ENCODE data around the gene DNASE1L2. TPM values are rescaled to one million over a fixed set of nuclear protein-coding genes. Genes with fewer than 3 reads are reported as not detected.
"Not testable (repeated sequence)": the region's sequence is repeated elsewhere in the genome, so short reads cannot be mapped to it uniquely, and the experiment has no call there.

The DNASE1L2 gene
- total and polyA plus RNA-seq, 5 donors from 2014 or later = 0.37 TPM; not detected in 4

- Histone ChIP-seq H3K27ac (ENCODE audit: insufficient read depth, low read length, poor library complexity, severe bottlenecking) (peak overlapping the region; percentile 73), H3K36me3 (ENCODE audit: control insufficient read depth, insufficient read depth, low read length) (peaks cover 24% of the 10 kb centered on the region), H3K4me3 (ENCODE audit: low read depth, low read length) (peak overlapping the region; percentile 65), H3K4me1 (ENCODE audit: control insufficient read depth, insufficient read depth, low read length, poor library complexity, severe bottlenecking) (peaks cover 9% of the 10 kb centered on the region), H3K27me3 (ENCODE audit: control insufficient read depth, insufficient read depth, low read length) (no peaks in the 10 kb centered on the region), H3K9me3 (ENCODE audit: control insufficient read depth in 2 of 2, low read length in 2 of 2) (no peaks in the 10 kb centered on the region)
- H3K9me3 Mint-ChIP-seq = no peaks in the 10 kb centered on the region
- H3K27ac Mint-ChIP-seq = peak overlapping the region; percentile 86 to 92 (median 89)
- peaks cover 0 to 11% (median under 1%) of the 10 kb centered on the region in 4 donors for H3K4me1 Mint-ChIP-seq
- DNase-seq (peak in 2 of 3 donors; percentile 29 to 68), ATAC-seq (ENCODE audit: low read depth in 2 of 2) (peak; percentile 3 to 18)
- H3K36me3 Mint-ChIP-seq = peaks cover 9% of the 10 kb centered on the region
- H3K27me3 Mint-ChIP-seq = no peaks in the 10 kb centered on the region
- H3K4me3 Mint-ChIP-seq = peak overlapping the region; percentile 90 to 97 (median 92)
Measured at GRCh38 chr16:2250652-2251295, 14.5 kb downstream of the DNASE1L2 start.

- Mint-ChIP-seq H3K4me3 (peak within 1 kb of the TSS; percentile 90 to 97 (median 92)), H3K27ac (peak within 1 kb of the TSS; percentile 86 to 92 (median 89)), H3K36me3 (peaks cover 15% of the 10 kb centered on the region), H3K4me1 (peaks cover 0 to 11% (median under 1%) of the 10 kb centered on the region in 4 donors), H3K9me3 (no peaks in the 10 kb centered on the region), H3K27me3 (no peaks in the 10 kb centered on the region)
- H3K36me3 ChIP-seq (ENCODE audit: control insufficient read depth, insufficient read depth, low read length) = peaks cover 24% of the 10 kb centered on the region
- H3K4me3 ChIP-seq (ENCODE audit: low read depth, low read length) = peak within 1 kb of the TSS; percentile 65
- peak; percentile 73 to 86 (median 76) for DNase-seq
- peak within 1 kb of the TSS; percentile 73 for H3K27ac ChIP-seq (ENCODE audit: insufficient read depth, low read length, poor library complexity, severe bottlenecking)
- ATAC-seq (ENCODE audit: low read depth in 2 of 2) = peak; percentile 79 to 84
- no peaks in the 10 kb centered on the region for H3K9me3 ChIP-seq (ENCODE audit: control insufficient read depth in 2 of 2, low read length in 2 of 2)
- H3K4me1 ChIP-seq (ENCODE audit: control insufficient read depth, insufficient read depth, low read length, poor library complexity, severe bottlenecking) = peaks cover 9% of the 10 kb centered on the region
- H3K27me3 ChIP-seq (ENCODE audit: control insufficient read depth, insufficient read depth, low read length) = no peaks in the 10 kb centered on the region
Measured at GRCh38 chr16:2251296-2252111, 15.3 kb downstream of the DNASE1L2 start, which contains the start of gene ECI1. Gene ECI1 (minus strand): TSS chr16:2251587. CDS start chr16:2251566, 21 bp downstream.

- H3K9me3 ChIP-seq (ENCODE audit: control insufficient read depth in 2 of 2, low read length in 2 of 2) = no peaks in the 10 kb centered on the region
- ATAC-seq (ENCODE audit: low read depth in 2 of 2) (no peak), DNase-seq (no peak)
- peaks cover 35% of the 10 kb centered on the region for H3K36me3 ChIP-seq (ENCODE audit: control insufficient read depth, insufficient read depth, low read length)
- no peak overlapping the region for H3K4me3 ChIP-seq (ENCODE audit: low read depth, low read length)
- H3K4me1 ChIP-seq (ENCODE audit: control insufficient read depth, insufficient read depth, low read length, poor library complexity, severe bottlenecking) = peaks cover 9% of the 10 kb centered on the region
- H3K27ac Mint-ChIP-seq = peak overlapping the region; percentile 43 to 81 (median 73)
- peaks cover 0 to 11% (median under 1%) of the 10 kb centered on the region in 4 donors for H3K4me1 Mint-ChIP-seq
- H3K36me3 Mint-ChIP-seq = peaks cover 19% of the 10 kb centered on the region
- peak overlapping the region; percentile 16 to 75 (median 42) for H3K4me3 Mint-ChIP-seq
- H3K27me3 ChIP-seq (ENCODE audit: control insufficient read depth, insufficient read depth, low read length) = no peaks in the 10 kb centered on the region
- H3K9me3 Mint-ChIP-seq = no peaks in the 10 kb centered on the region
- H3K27ac ChIP-seq (ENCODE audit: insufficient read depth, low read length, poor library complexity, severe bottlenecking) = peak overlapping the region; percentile 73
- H3K27me3 Mint-ChIP-seq = no peaks in the 10 kb centered on the region
Measured at GRCh38 chr16:2252806-2253148, 16.5 kb downstream of the DNASE1L2 start.

- DNase-seq = no peak
- H3K36me3 Mint-ChIP-seq = peaks cover 19% of the 10 kb centered on the region
- H3K27ac Mint-ChIP-seq = peak overlapping the region in 2 of 3 donors; percentile 43 to 73
- H3K36me3 ChIP-seq (ENCODE audit: control insufficient read depth, insufficient read depth, low read length) = peaks cover 40% of the 10 kb centered on the region
- H3K27me3 Mint-ChIP-seq = no peaks in the 10 kb centered on the region
- no peak for ATAC-seq (ENCODE audit: low read depth in 2 of 2)
- no peaks in the 10 kb centered on the region for H3K9me3 ChIP-seq (ENCODE audit: control insufficient read depth in 2 of 2, low read length in 2 of 2)
- no peak overlapping the region for H3K4me3 ChIP-seq (ENCODE audit: low read depth, low read length)
- peak overlapping the region in 2 of 4 donors; percentile 27 to 58 for H3K4me3 Mint-ChIP-seq
- H3K27ac ChIP-seq (ENCODE audit: insufficient read depth, low read length, poor library complexity, severe bottlenecking) = no peak overlapping the region
- H3K27me3 ChIP-seq (ENCODE audit: control insufficient read depth, insufficient read depth, low read length) = no peaks in the 10 kb centered on the region
- H3K4me1 ChIP-seq (ENCODE audit: control insufficient read depth, insufficient read depth, low read length, poor library complexity, severe bottlenecking) = peaks cover 9% of the 10 kb centered on the region
- no peaks in the 10 kb centered on the region for H3K9me3 Mint-ChIP-seq
- peaks cover 0 to 11% (median under 1%) of the 10 kb centered on the region in 4 donors for H3K4me1 Mint-ChIP-seq
Measured at GRCh38 chr16:2253293-2253692, 17.0 kb downstream of the DNASE1L2 start.

- H3K27me3 ChIP-seq (ENCODE audit: control insufficient read depth, insufficient read depth, low read length) = no peaks in the 10 kb centered on the region
- Mint-ChIP-seq H3K4me3 (peak overlapping the region in 1 of 4 donors; percentile 11), H3K27me3 (no peaks in the 10 kb centered on the region), H3K9me3 (no peaks in the 10 kb centered on the region), H3K27ac (no peak overlapping the region), H3K36me3 (peaks cover 25% of the 10 kb centered on the region), H3K4me1 (peaks cover 0 to 2% (median 0%) of the 10 kb centered on the region in 4 donors)
- H3K36me3 ChIP-seq (ENCODE audit: control insufficient read depth, insufficient read depth, low read length) = peaks cover 68% of the 10 kb centered on the region
- H3K27ac ChIP-seq (ENCODE audit: insufficient read depth, low read length, poor library complexity, severe bottlenecking) = no peak overlapping the region
- no peaks in the 10 kb centered on the region for H3K4me1 ChIP-seq (ENCODE audit: control insufficient read depth, insufficient read depth, low read length, poor library complexity, severe bottlenecking)
- H3K9me3 ChIP-seq (ENCODE audit: control insufficient read depth in 2 of 2, low read length in 2 of 2) = no peaks in the 10 kb centered on the region
- no peak overlapping the region for H3K4me3 ChIP-seq (ENCODE audit: low read depth, low read length)
- DNase-seq (no peak), ATAC-seq (ENCODE audit: low read depth in 2 of 2) (no peak)
Measured at GRCh38 chr16:2256531-2257140, 20.4 kb downstream of the DNASE1L2 start.

- no peaks in the 10 kb centered on the region for H3K4me1 ChIP-seq (ENCODE audit: control insufficient read depth, insufficient read depth, low read length, poor library complexity, severe bottlenecking)
- Mint-ChIP-seq H3K9me3 (no peaks in the 10 kb centered on the region), H3K27ac (no peak overlapping the region), H3K36me3 (peaks cover 33% of the 10 kb centered on the region), H3K4me3 (no peak overlapping the region), H3K27me3 (no peaks in the 10 kb centered on the region), H3K4me1 (peaks cover 0 to 6% (median 2%) of the 10 kb centered on the region in 4 donors)
- no peak for ATAC-seq (ENCODE audit: low read depth in 2 of 2)
- H3K27ac ChIP-seq (ENCODE audit: insufficient read depth, low read length, poor library complexity, severe bottlenecking) = no peak overlapping the region
- no peaks in the 10 kb centered on the region for H3K27me3 ChIP-seq (ENCODE audit: control insufficient read depth, insufficient read depth, low read length)
- no peaks in the 10 kb centered on the region for H3K9me3 ChIP-seq (ENCODE audit: control insufficient read depth in 2 of 2, low read length in 2 of 2)
- no peak for DNase-seq
- peaks cover 79% of the 10 kb centered on the region for H3K36me3 ChIP-seq (ENCODE audit: control insufficient read depth, insufficient read depth, low read length)
- no peak overlapping the region for H3K4me3 ChIP-seq (ENCODE audit: low read depth, low read length)
Measured at GRCh38 chr16:2257726-2258125, 21.5 kb downstream of the DNASE1L2 start.

GRCh38 chr16:2258530-2258929, 22.3 kb downstream of the DNASE1L2 start:
- H3K27ac ChIP-seq (ENCODE audit: insufficient read depth, low read length, poor library complexity, severe bottlenecking); H3K9me3 ChIP-seq (ENCODE audit: control insufficient read depth in 2 of 2, low read length in 2 of 2); ATAC-seq (ENCODE audit: low read depth in 2 of 2); H3K27ac Mint-ChIP-seq; H3K4me1 ChIP-seq (ENCODE audit: control insufficient read depth, insufficient read depth, low read length, poor library complexity, severe bottlenecking); H3K27me3 Mint-ChIP-seq; H3K4me1 Mint-ChIP-seq; H3K9me3 Mint-ChIP-seq; DNase-seq; H3K4me3 ChIP-seq (ENCODE audit: low read depth, low read length); H3K27me3 ChIP-seq (ENCODE audit: control insufficient read depth, insufficient read depth, low read length); H3K4me3 Mint-ChIP-seq: not testable (repeated sequence)
- peaks cover 87% of the 10 kb centered on the region for H3K36me3 ChIP-seq (ENCODE audit: control insufficient read depth, insufficient read depth, low read length)
- H3K36me3 Mint-ChIP-seq = peaks cover 36% of the 10 kb centered on the region
